ENCODE measurements around the gene ASIP. TPM values are rescaled to one million over a fixed set of nuclear protein-coding genes. Genes with fewer than 3 reads are reported as not detected.

ASIP gene
- total RNA-seq, 1 donor from 2014 or later = not detected

DNA sequence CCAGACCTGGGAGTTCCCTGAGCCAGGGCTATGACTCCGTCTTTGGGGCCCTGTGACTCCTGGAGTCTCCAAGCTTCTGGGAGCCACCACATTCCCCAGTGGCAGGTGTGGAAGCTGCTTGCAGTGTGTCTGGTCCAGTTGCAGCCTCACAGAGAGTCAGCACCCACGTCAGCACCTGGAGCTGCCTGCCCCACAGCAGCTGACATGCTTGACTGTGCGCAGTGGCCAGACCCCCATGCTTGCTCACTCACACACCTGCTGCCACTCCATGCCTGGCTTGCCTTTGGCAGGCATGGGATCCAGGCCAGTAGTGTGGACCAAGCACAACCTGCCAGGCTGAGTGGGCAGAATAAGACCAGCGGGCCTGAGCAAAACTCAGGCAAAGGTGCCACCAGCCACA is 31.0 kb upstream of the ASIP start:
- peaks cover 20% of the 10 kb centered on the region for H3K9me3 Mint-ChIP-seq
- no peaks in the 10 kb centered on the region for H3K36me3 ChIP-seq
- no peaks in the 10 kb centered on the region for H3K36me3 Mint-ChIP-seq
- H3K4me1 ChIP-seq = no peaks in the 10 kb centered on the region
- DNase-seq (ENCODE audit: low spot score) = no peak
- no peak overlapping the region for H2AFZ ChIP-seq (replicated peaks)
- H3K27ac Mint-ChIP-seq = no peak overlapping the region
- no peaks in the 10 kb centered on the region for H3K79me2 ChIP-seq (ENCODE audit: low read depth)
- TF ChIP-seq EZH2 (IDR thresholded peaks at IDR 0.05) = no peak
- TF ChIP-seq, protein P1, sequence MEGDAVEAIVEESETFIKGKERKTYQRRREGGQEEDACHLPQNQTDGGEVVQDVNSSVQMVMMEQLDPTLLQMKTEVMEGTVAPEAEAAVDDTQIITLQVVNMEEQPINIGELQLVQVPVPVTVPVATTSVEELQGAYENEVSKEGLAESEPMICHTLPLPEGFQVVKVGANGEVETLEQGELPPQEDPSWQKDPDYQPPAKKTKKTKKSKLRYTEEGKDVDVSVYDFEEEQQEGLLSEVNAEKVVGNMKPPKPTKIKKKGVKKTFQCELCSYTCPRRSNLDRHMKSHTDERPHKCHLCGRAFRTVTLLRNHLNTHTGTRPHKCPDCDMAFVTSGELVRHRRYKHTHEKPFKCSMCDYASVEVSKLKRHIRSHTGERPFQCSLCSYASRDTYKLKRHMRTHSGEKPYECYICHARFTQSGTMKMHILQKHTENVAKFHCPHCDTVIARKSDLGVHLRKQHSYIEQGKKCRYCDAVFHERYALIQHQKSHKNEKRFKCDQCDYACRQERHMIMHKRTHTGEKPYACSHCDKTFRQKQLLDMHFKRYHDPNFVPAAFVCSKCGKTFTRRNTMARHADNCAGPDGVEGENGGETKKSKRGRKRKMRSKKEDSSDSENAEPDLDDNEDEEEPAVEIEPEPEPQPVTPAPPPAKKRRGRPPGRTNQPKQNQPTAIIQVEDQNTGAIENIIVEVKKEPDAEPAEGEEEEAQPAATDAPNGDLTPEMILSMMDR (IDR thresholded peaks at IDR 0.05) = no peak
- no peaks in the 10 kb centered on the region for H3K4me1 Mint-ChIP-seq
- peaks cover 5% of the 10 kb centered on the region for H3K9me3 ChIP-seq (ENCODE audit: low read depth)
- no peaks in the 10 kb centered on the region for H4K20me1 ChIP-seq (ENCODE audit: low read depth)
- H3K4me3 Mint-ChIP-seq = no peak overlapping the region
- no peak overlapping the region for H3K4me3 ChIP-seq
- no peak overlapping the region for H3K9ac ChIP-seq
- peaks cover under 1% of the 10 kb centered on the region for H3F3A ChIP-seq (ENCODE audit: low read depth)
- H3K4me2 ChIP-seq = no peak overlapping the region
- H3K27me3 ChIP-seq = peaks cover 24% of the 10 kb centered on the region
- H3K27ac ChIP-seq = no peak overlapping the region
- peaks cover 5% of the 10 kb centered on the region for H3K27me3 Mint-ChIP-seq (ENCODE audit: insufficient read depth, low read depth)

DNA sequence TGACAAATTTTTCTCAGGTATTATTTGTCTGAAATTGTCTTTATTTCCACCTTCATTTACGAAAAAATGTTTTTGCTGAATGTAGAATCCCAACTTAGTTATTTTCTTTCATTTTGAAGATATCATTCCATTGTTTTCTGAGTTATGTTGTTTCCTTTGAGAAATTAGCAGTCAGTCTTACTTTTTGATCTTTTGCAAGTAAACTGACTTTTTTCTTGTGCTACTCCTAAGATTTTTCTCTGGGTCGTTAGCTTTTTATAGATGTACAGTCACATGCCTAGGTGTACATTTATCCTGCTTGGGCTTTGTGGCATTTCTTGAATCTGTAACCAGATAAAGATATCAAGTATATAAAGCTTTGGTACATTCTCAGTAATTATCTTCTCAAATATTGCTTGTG is 29.6 kb upstream of the ASIP start:
- H3K36me3 Mint-ChIP-seq = no peaks in the 10 kb centered on the region
- H3K9me3 Mint-ChIP-seq = peaks cover 17% of the 10 kb centered on the region
- Histone ChIP-seq H4K20me1 (ENCODE audit: low read depth) (no peaks in the 10 kb centered on the region), H3K4me1 (peaks cover 4% of the 10 kb centered on the region), H3K79me2 (ENCODE audit: low read depth) (no peaks in the 10 kb centered on the region), H3K4me3 (no peak overlapping the region), H3K36me3 (no peaks in the 10 kb centered on the region), H3K9ac (no peak overlapping the region), H2AFZ (replicated peaks) (no peak overlapping the region), H3F3A (ENCODE audit: low read depth) (peaks cover 11% of the 10 kb centered on the region), H3K4me2 (no peak overlapping the region), H3K27ac (no peak overlapping the region), H3K27me3 (peaks cover 37% of the 10 kb centered on the region), H3K9me3 (ENCODE audit: low read depth) (peaks cover 5% of the 10 kb centered on the region)
- H3K27me3 Mint-ChIP-seq (ENCODE audit: insufficient read depth, low read depth) = peaks cover 2% of the 10 kb centered on the region
- H3K4me3 Mint-ChIP-seq = no peak overlapping the region
- TF ChIP-seq EZH2 (IDR thresholded peaks at IDR 0.05) = no peak
- TF ChIP-seq EZH2phosphoT487 (IDR thresholded peaks at IDR 0.05) = no peak
- TF ChIP-seq, protein P1 (IDR thresholded peaks at IDR 0.05) = no peak
- H3K4me1 Mint-ChIP-seq = peaks cover 10% of the 10 kb centered on the region
- no peak for DNase-seq (ENCODE audit: low spot score)
- no peak overlapping the region for H3K27ac Mint-ChIP-seq

DNA sequence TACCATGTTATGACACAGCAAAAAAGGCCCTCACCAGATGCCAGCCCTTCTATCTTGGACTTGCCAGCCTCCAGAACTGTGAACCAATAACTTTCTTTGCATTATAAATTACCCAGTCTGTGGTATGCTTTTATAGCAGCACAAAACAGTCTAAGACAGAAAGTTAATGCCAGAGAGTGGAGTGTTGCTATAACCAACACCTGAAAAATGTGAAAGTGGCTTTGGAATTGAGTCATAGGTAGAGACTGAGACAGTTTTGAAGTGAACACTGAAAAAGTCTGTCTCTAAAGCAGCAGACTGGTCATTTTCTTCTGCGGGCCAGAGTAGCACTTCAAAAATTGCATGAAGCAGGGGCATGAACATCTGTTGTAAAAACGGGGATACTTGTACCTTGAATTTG is 28.0 kb upstream of the ASIP start:
- H4K20me1 ChIP-seq (ENCODE audit: low read depth) = no peaks in the 10 kb centered on the region
- Mint-ChIP-seq H3K27ac (no peak overlapping the region), H3K4me3 (no peak overlapping the region), H3K9me3 (peaks cover 14% of the 10 kb centered on the region), H3K36me3 (no peaks in the 10 kb centered on the region), H3K4me1 (peaks cover 13% of the 10 kb centered on the region), H3K27me3 (ENCODE audit: insufficient read depth, low read depth) (no peaks in the 10 kb centered on the region)
- DNase-seq (ENCODE audit: low spot score) = no peak
- no peak overlapping the region for H2AFZ ChIP-seq (replicated peaks)
- no peak overlapping the region for H3K4me3 ChIP-seq
- no peaks in the 10 kb centered on the region for H3K79me2 ChIP-seq (ENCODE audit: low read depth)
- peaks cover 5% of the 10 kb centered on the region for H3K9me3 ChIP-seq (ENCODE audit: low read depth)
- no peak overlapping the region for H3K27ac ChIP-seq
- H3K36me3 ChIP-seq = no peaks in the 10 kb centered on the region
- H3K4me1 ChIP-seq = peaks cover 7% of the 10 kb centered on the region
- H3K9ac ChIP-seq = no peak overlapping the region
- TF ChIP-seq, protein P1 (IDR thresholded peaks at IDR 0.05) = no peak
- TF ChIP-seq EZH2 (IDR thresholded peaks at IDR 0.05) (no peak), EZH2phosphoT487 (IDR thresholded peaks at IDR 0.05) (no peak)
- peaks cover 53% of the 10 kb centered on the region for H3K27me3 ChIP-seq
- H3F3A ChIP-seq (ENCODE audit: low read depth) = peaks cover 16% of the 10 kb centered on the region
- no peak overlapping the region for H3K4me2 ChIP-seq

Data from neural progenitor cell (in vitro differentiated cells).